K562 treated with DMSO at 1 percent for 4 hours (cell line): Measurements from ENCODE around the gene CALHM6. TPM values are rescaled to one million over a fixed set of nuclear protein-coding genes. Genes with fewer than 3 reads are reported as not detected.

Experiments used
- total RNA-seq: library from RNA; unstranded; fragments of 300-600 nt; gene quantifications from 2 replicates; pipeline ENCODE4 v1.2.3, GENCODE V29; 2022; ENCODE audit not compliant: insufficient read depth

The CALHM6 gene
- total RNA-seq: not detected in 2 replicates

GRCh38 chr6:116461331-116461931, at the start of gene CALHM6:
TSS of gene CALHM6 (plus strand) at chr6:116461375. CDS start at chr6:116461930, 555 bp downstream.

GRCh38 chr6:116511424-116512110, 50.4 kb downstream of the CALHM6 start, which contains the start of gene CALHM5:
TSS of gene CALHM5 (plus strand) at chr6:116511639. CDS start at chr6:116511697, 58 bp downstream.

Other genes with a start within 250 kb of the CALHM6 start
- 6.2 and 7.3 TPM in 2 replicates for gene TSPYL4, start 207.3 kb upstream of the CALHM6 start, total RNA-seq
- 25.2 and 32.8 TPM in 2 replicates for gene TSPYL1, start 181.4 kb upstream of the CALHM6 start, total RNA-seq
- gene DSE, start 90.4 kb upstream of the CALHM6 start, total RNA-seq: 0.71 and 2.1 TPM in 2 replicates
- gene CALHM5, start 50.3 kb downstream of the CALHM6 start, total RNA-seq: not detected in 2 replicates
- not detected in 2 replicates for gene TRAPPC3L, start 84.3 kb downstream of the CALHM6 start, total RNA-seq
- not detected in 2 replicates for gene CALHM4, start 92.4 kb downstream of the CALHM6 start, total RNA-seq
- 21.0 and 25.4 TPM in 2 replicates for gene RWDD1, start 110.1 kb downstream of the CALHM6 start, total RNA-seq
- gene RSPH4A, start 155.1 kb downstream of the CALHM6 start, total RNA-seq: 0.34 and 0.91 TPM in 2 replicates
- 11.2 and 16.8 TPM in 2 replicates for gene ZUP1, start 207.4 kb downstream of the CALHM6 start, total RNA-seq
- 1.8 and 3.6 TPM in 2 replicates for gene KPNA5, start 219.8 kb downstream of the CALHM6 start, total RNA-seq